Hepatocyte (in vitro differentiated cells): ENCODE results near the gene GOLGA1.

ENCODE experiments used
- EZH2 ChIP-seq: fragments of 200-600 bp; sonication (generic); IDR thresholded peaks from 2 replicates; pipeline ENCODE4 v1.6.1; 2016; ENCODE audit warnings: antibody characterized with exemption, mild to moderate bottlenecking, borderline replicate concordance
- TF ChIP-seq, protein P1 (sequence below): fragments of 200-600 bp; sonication (generic); IDR thresholded peaks from 2 replicates; pipeline ENCODE4 v1.5.1; 2016; ENCODE audit warnings: antibody characterized with exemption, mild to moderate bottlenecking; ENCODE audit not compliant: poor library complexity

DNA sequence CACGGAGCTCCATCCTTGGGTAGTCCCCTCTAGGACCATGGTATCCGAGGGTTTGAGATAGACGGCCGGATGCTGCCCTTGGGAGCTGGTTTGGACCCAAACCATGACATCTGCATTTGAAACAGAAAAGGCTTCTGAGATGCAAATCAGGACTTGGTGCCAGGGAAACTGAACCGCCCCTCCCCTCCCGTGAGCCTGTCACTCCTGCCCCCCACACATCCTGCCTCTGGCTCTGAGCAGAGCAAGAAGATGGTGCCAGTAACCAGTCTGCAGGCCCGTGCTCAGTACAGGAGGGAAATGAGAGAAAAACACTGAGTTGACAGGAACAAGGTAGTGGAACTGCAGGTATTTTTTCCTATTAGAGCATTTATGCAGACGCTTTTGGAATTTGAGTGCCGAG lies 60.4 kb downstream of the GOLGA1 start:
- TF ChIP-seq, protein P1, sequence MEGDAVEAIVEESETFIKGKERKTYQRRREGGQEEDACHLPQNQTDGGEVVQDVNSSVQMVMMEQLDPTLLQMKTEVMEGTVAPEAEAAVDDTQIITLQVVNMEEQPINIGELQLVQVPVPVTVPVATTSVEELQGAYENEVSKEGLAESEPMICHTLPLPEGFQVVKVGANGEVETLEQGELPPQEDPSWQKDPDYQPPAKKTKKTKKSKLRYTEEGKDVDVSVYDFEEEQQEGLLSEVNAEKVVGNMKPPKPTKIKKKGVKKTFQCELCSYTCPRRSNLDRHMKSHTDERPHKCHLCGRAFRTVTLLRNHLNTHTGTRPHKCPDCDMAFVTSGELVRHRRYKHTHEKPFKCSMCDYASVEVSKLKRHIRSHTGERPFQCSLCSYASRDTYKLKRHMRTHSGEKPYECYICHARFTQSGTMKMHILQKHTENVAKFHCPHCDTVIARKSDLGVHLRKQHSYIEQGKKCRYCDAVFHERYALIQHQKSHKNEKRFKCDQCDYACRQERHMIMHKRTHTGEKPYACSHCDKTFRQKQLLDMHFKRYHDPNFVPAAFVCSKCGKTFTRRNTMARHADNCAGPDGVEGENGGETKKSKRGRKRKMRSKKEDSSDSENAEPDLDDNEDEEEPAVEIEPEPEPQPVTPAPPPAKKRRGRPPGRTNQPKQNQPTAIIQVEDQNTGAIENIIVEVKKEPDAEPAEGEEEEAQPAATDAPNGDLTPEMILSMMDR = no peak
- no peak for TF ChIP-seq EZH2
